8988T (cell line): ENCODE results near the gene KLRC1.
"Not testable (repeated sequence)": the region's sequence is repeated elsewhere in the genome, so short reads cannot be mapped to it uniquely, and the experiment has no call there.

Experiments
- DNase-seq: peaks from one replicate; pipeline ENCODE4 v3.0.0; 2011

Gene KLRC1

DNA sequence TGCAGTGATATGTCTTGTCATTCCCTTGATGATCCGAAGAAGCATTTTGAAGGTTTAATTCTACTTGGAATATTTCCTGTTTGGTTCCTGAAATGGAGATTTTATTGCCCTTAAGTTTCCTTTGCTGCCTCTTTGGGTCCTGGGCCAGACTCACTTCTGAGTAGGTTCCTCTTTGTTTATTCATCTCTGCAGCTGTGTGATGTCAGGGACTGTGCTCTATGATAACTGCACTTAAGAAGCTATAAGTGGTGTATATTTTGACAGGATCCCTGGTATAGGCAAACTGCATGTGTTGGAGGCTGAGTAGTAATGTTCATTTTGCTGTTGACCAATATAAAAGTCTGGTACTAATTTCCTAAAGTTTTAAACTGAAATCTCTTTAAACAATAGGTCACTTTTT is 43.8 kb downstream of the KLRC1 start, which contains the start of gene KLRC4:
Gene KLRC4 (minus strand): TSS at position 366 of the 400 bp plus-strand sequence. CDS start 182 bp downstream, at position 184.
- no peak for DNase-seq

GRCh38 chr12:10408842-10409241 is 44.3 kb downstream of the KLRC1 start:
- no peak for DNase-seq

GRCh38 chr12:10406725-10407124 is 46.5 kb downstream of the KLRC1 start:
- DNase-seq, result no peak

GRCh38 chr12:10405294-10405693 is 47.9 kb downstream of the KLRC1 start:
- no peak for DNase-seq

DNA sequence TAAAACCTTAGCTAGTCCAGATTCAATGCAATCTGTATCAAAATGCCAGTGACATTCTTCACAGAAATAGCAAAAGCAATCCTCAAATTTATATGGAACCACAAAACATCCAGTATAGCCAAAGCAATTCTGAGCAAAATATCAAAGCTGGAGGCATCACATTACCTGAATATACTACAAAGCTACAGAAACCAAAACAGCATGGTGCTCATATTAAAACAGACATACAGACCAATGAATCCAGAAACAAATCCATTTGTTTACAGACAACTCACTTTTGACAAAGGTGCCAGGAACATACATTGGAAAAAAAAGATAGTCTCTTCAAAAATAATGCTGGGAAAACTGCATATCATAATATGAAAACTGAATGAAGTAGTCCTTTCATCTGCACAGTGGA is 48.4 kb downstream of the KLRC1 start:
- no peak for DNase-seq

- DNase-seq, result no peak
Measured at GRCh38 chr12:10400829-10401228, 52.3 kb downstream of the KLRC1 start.

DNA sequence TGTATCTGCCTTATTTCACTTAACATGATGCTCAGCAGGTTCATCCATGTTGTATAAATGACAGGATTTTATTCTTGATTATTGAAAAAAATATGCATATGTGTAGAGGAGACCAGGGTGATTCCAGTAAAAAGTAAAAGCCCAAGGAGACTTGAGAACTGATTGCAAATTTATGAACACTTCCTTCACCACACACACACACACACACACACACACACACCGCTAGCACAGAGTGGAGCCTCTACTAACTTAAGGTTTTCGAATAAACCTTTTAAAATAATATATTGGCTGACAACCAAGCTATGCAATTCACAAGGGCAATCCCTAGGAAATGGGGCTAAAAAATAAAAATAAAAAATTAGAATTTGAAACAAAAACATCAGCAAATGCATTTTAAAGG is 55.0 kb downstream of the KLRC1 start:
- DNase-seq, result no peak

DNA sequence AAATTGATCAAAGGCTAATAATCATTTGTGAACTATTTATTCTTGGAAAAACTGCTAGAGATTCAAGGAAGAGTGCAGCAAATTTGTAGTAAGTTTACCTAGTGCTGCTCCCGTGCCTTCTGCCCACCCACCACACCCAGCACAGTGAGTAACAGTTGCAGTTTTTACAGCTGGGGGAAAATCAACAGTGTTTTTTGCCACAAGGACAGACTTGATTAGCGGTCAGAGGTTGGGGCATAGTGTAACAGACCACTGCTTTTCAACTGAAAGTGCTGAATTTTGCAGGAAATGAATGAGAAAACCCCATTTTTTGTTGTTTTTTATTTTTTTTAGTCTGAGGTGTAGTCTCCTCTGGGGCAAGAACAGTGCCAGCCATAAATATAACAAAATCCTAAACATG is 55.9 kb downstream of the KLRC1 start:
- no peak for DNase-seq

DNA sequence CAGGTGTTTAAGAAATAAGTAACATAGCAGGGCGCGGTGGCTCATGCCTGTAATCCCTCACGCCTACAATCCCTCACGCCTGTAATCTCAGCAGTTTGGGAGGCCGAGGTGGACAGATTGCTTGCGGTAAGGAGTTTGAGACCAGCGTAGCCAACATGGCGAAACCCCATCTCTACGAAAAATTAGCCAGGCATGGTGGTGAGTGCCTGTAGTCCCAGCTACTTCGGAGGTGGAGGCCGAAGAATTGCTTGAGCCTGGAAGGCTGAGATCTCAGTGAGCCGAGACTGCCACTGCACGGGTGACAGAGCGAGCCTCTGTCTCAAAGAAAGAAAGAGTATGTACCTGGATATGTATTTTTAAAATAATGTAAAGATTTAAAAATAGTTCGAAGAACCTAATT is 57.0 kb downstream of the KLRC1 start:
- DNase-seq, result not testable (repeated sequence)
